ENCODE results near the gene TIAL1.
A peak's percentile ranks its signal among the peaks of the same experiment; 100 is the strongest.
"Not testable (repeated sequence)": the region's sequence is repeated elsewhere in the genome, so short reads cannot be mapped to it uniquely, and the experiment has no call there.

The TIAL1 gene

GRCh38 chr10:119596537-119597404 is at the start of gene TIAL1:
TSS of gene TIAL1 (minus strand) at chr10:119596964. CDS start at chr10:119596465, 499 bp downstream.
- peak; percentile 100 for DNase-seq (ENCODE audit: low read depth)

- no peak for DNase-seq (ENCODE audit: low read depth)
Observed at GRCh38 chr10:119644994-119645393, 48.2 kb upstream of the TIAL1 start.

GRCh38 chr10:119644205-119644814 is 47.5 kb upstream of the TIAL1 start:
- no peak for DNase-seq (ENCODE audit: low read depth)

GRCh38 chr10:119643306-119644204 is 46.8 kb upstream of the TIAL1 start:
- DNase-seq (ENCODE audit: low read depth), result no peak

GRCh38 chr10:119642556-119643111 is 45.9 kb upstream of the TIAL1 start:
- DNase-seq (ENCODE audit: low read depth), result no peak

- no peak for DNase-seq (ENCODE audit: low read depth)
Observed at GRCh38 chr10:119640875-119641526, 44.2 kb upstream of the TIAL1 start.

GRCh38 chr10:119640384-119640783 is 43.6 kb upstream of the TIAL1 start:
- DNase-seq (ENCODE audit: low read depth), result no peak

GRCh38 chr10:119638982-119639381 is 42.2 kb upstream of the TIAL1 start:
- no peak for DNase-seq (ENCODE audit: low read depth)

- DNase-seq (ENCODE audit: low read depth), result no peak
Observed at GRCh38 chr10:119637631-119638030, 40.9 kb upstream of the TIAL1 start.

GRCh38 chr10:119634219-119634544 is 37.4 kb upstream of the TIAL1 start:
- DNase-seq (ENCODE audit: low read depth), result no peak

GRCh38 chr10:119633538-119634218 is 36.9 kb upstream of the TIAL1 start:
- no peak for DNase-seq (ENCODE audit: low read depth)

- DNase-seq (ENCODE audit: low read depth), result no peak
Observed at GRCh38 chr10:119630300-119630699, 33.5 kb upstream of the TIAL1 start.

- no peak for DNase-seq (ENCODE audit: low read depth)
Observed at GRCh38 chr10:119625570-119626280, 29.0 kb upstream of the TIAL1 start.

GRCh38 chr10:119621078-119621384 is 24.3 kb upstream of the TIAL1 start:
- DNase-seq (ENCODE audit: low read depth), result no peak

GRCh38 chr10:119620241-119621077 is 23.7 kb upstream of the TIAL1 start:
- DNase-seq (ENCODE audit: low read depth), result peak; percentile 23

GRCh38 chr10:119619811-119620210 is 23.0 kb upstream of the TIAL1 start:
- DNase-seq (ENCODE audit: low read depth), result not testable (repeated sequence)

- no peak for DNase-seq (ENCODE audit: low read depth)
Observed at GRCh38 chr10:119619215-119619614, 22.5 kb upstream of the TIAL1 start.

GRCh38 chr10:119616882-119617570 is 20.3 kb upstream of the TIAL1 start:
- DNase-seq (ENCODE audit: low read depth), result peak; percentile 59

- DNase-seq (ENCODE audit: low read depth), result no peak
Observed at GRCh38 chr10:119614686-119615085, 17.9 kb upstream of the TIAL1 start.
